NT2/D1 (cell line): ENCODE results near the gene AADACL2.

ENCODE experiments used
- SUZ12 ChIP-seq: IDR thresholded peaks from 2 replicates; pipeline ENCODE4 v1.6.1; 2011; ENCODE audit not compliant: insufficient read length, insufficient read depth; ENCODE audit errors: extremely low read depth
- YY1 ChIP-seq: IDR thresholded peaks from 2 replicates; pipeline ENCODE4 v1.6.1; 2011; ENCODE audit not compliant: insufficient read length, insufficient read depth
- ZNF274 ChIP-seq: IDR thresholded peaks from 2 replicates; pipeline ENCODE4 v1.6.1; 2011; ENCODE audit warnings: mild to moderate bottlenecking, low read depth, low read length

GRCh38 chr3:151804267-151804666 is 70.5 kb downstream of the AADACL2 start:
- TF ChIP-seq YY1 (no peak), SUZ12 (no peak), ZNF274 (no peak)
